MM.1S (cell line): ENCODE results near the gene CDCA8.

Experiments
- DNase-seq: peaks from one replicate; pipeline ENCODE4 v3.0.0-alpha.2; 2015
- H2AFZ ChIP-seq: fragments of 300-600 bp; sonication (generic); 2 replicates; pipeline ENCODE4 v1.6.0; 2016; ENCODE audit warnings: antibody characterized with exemption, low read length
- H3F3A ChIP-seq: fragments of 300-600 bp; sonication (generic); 2 replicates; pipeline ENCODE4 v1.6.1; 2016; ENCODE audit warnings: mild to moderate bottlenecking, antibody characterized with exemption, low read length, moderate library complexity, mixed read lengths; ENCODE audit not compliant: insufficient read depth
- H3K27ac ChIP-seq: fragments of 300-600 bp; sonication (generic); 2 replicates; pipeline ENCODE4 v1.5.1; 2016; ENCODE audit warnings: mild to moderate bottlenecking, low read length
- H3K27me3 ChIP-seq: fragments of 300-600 bp; sonication (generic); replicated peaks from 2 replicates; pipeline ENCODE4 v1.6.0; 2016; ENCODE audit warnings: low read length; ENCODE audit not compliant: insufficient read depth
- H3K36me3 ChIP-seq: fragments of 300-600 bp; sonication (generic); replicated peaks from 2 replicates; pipeline ENCODE4 v1.6.1; 2016; ENCODE audit warnings: mild to moderate bottlenecking, low read length, mixed read lengths; ENCODE audit not compliant: insufficient read depth
- H3K4me1 ChIP-seq: fragments of 300-600 bp; sonication (generic); 2 replicates; pipeline ENCODE4 v1.6.1; 2016; ENCODE audit warnings: low read length, mixed read lengths
- H3K4me2 ChIP-seq: fragments of 300-600 bp; sonication (generic); 2 replicates; pipeline ENCODE4 v1.6.0; 2016; ENCODE audit warnings: low read depth, low read length
- H3K4me3 ChIP-seq: fragments of 300-600 bp; sonication (generic); 2 replicates; pipeline ENCODE4 v1.5.1; 2016; ENCODE audit warnings: low read length, mixed read lengths
- H3K79me2 ChIP-seq: fragments of 300-600 bp; sonication (generic); 2 replicates; pipeline ENCODE4 v1.6.1; 2016; ENCODE audit warnings: mixed run types, low read length, mixed read lengths
- H3K9ac ChIP-seq: fragments of 300-600 bp; sonication (generic); 2 replicates; pipeline ENCODE4 v1.6.1; 2016; ENCODE audit warnings: low read length, mixed read lengths
- H3K9me2 ChIP-seq: fragments of 300-600 bp; sonication (generic); replicated peaks from 2 replicates; pipeline ENCODE4 v1.6.1; 2016; ENCODE audit warnings: mild to moderate bottlenecking, low read length, mixed read lengths; ENCODE audit not compliant: insufficient read depth
- H3K9me3 ChIP-seq: fragments of 300-600 bp; sonication (generic); replicated peaks from 2 replicates; pipeline ENCODE4 v1.6.1; 2016; ENCODE audit warnings: mild to moderate bottlenecking, low read length, mixed read lengths; ENCODE audit not compliant: insufficient read depth
- H4K20me1 ChIP-seq: fragments of 300-600 bp; sonication (generic); 2 replicates; pipeline ENCODE4 v1.6.1; 2016; ENCODE audit warnings: mild to moderate bottlenecking, low read length, moderate library complexity, mixed read lengths; ENCODE audit not compliant: insufficient read depth
- CTCF ChIP-seq: fragments of 300-600 bp; sonication (generic); IDR thresholded peaks from 2 replicates; pipeline ENCODE4 v1.5.1; 2016; ENCODE audit warnings: antibody characterized with exemption, low read length, mixed read lengths
- EZH2 ChIP-seq: fragments of 300-600 bp; sonication (generic); optimal IDR thresholded peaks from 2 replicates; pipeline ENCODE3; 2017; ENCODE audit warnings: low read depth, mild to moderate bottlenecking, antibody characterized with exemption, low read length, mixed read lengths
- EZH2phosphoT487 ChIP-seq: fragments of 300-600 bp; sonication (generic); IDR thresholded peaks from 2 replicates; pipeline ENCODE4 v1.6.1; 2018; ENCODE audit warnings: antibody characterized with exemption, low read length

Gene CDCA8

DNA sequence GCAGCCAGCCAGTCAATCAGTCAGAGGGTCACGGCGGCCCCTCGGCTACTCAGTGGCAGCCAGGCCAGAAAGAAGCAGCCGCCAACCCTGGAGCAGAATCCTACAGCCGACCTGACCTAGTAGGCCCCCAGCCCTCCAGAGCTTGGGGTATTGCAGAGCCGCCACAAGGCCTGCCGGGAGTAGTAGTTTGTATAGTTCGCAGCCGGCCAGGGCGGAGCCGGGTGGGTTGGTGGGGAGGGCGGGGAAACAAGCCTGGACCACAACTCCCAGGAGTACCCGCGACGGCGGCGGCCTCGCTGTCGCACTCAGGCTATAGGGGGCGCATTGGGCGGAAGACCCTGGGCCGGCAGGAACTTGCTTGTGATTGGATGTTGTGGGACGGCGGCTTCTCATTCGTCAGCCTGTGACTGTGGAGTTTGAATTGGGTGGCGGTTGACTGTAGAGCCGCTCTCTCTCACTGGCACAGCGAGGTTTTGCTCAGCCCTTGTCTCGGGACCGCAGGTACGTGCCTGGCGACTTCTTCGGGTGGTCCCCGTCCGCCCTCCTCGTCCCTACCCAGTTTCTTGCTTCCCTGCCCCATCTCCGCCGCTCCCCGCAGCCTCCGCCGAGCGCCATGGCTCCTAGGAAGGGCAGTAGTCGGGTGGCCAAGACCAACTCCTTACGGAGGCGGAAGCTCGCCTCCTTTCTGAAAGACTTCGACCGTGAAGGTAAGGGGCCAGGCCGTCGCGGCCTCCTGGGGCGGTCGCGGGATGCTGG lies at the start of gene CDCA8:
TSS of gene CDCA8 (plus strand) at position 439 of the 756 bp plus-strand sequence. CDS start at position 614, 175 bp downstream.
- no peaks in the 10 kb centered on the region for H4K20me1 ChIP-seq
- peaks cover 8% of the 10 kb centered on the region for H3K36me3 ChIP-seq
- TF ChIP-seq EZH2 (no peak), CTCF (peak; percentile 70), EZH2phosphoT487 (no peak)
- H3K9me3 ChIP-seq = no peaks in the 10 kb centered on the region
- H3K4me3 ChIP-seq = peak within 1 kb of the TSS; percentile 98
- peak within 1 kb of the TSS; percentile 95 for H2AFZ ChIP-seq
- H3K27ac ChIP-seq = peak within 1 kb of the TSS; percentile 48
- peaks cover 5% of the 10 kb centered on the region for H3K4me1 ChIP-seq
- H3K27me3 ChIP-seq = no peaks in the 10 kb centered on the region
- peak within 1 kb of the TSS; percentile 73 for H3K9ac ChIP-seq
- DNase-seq = peak; percentile 98
- no peaks in the 10 kb centered on the region for H3K9me2 ChIP-seq
- peaks cover 81% of the 10 kb centered on the region for H3K79me2 ChIP-seq
- H3F3A ChIP-seq = peaks cover 24% of the 10 kb centered on the region
- H3K4me2 ChIP-seq = peak within 1 kb of the TSS; percentile 97

DNA sequence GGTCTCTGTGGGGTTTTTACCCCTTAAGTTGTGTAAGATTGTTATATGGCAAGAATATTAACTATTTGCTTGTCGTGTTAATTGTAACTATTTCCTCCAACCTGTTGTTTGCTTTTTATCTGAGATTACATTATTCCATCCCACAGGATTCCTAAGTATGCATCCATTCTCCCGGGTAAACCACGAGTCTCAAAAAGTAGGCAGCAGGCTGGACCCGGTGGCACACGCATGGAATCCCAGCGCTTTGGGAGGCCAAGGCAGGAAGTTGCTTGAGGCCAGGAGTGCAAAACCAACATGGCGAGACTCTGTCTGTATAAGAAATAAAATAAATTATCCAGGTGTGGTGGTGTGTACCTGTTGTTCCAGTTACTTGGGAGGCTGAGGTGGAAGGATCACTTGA lies 45.0 kb upstream of the CDCA8 start:
- Histone ChIP-seq H3K27ac (no peak overlapping the region), H2AFZ (no peak overlapping the region), H3K36me3 (no peaks in the 10 kb centered on the region), H3K9me3 (no peaks in the 10 kb centered on the region), H4K20me1 (no peaks in the 10 kb centered on the region), H3K79me2 (no peaks in the 10 kb centered on the region), H3K9ac (no peak overlapping the region), H3K4me3 (no peak overlapping the region), H3K27me3 (0 out of 2 replicates have a peak, but pooled peaks cover 4% of the 10 kb centered on the region), H3F3A (no peaks in the 10 kb centered on the region), H3K4me2 (no peak overlapping the region), H3K9me2 (no peaks in the 10 kb centered on the region), H3K4me1 (no peaks in the 10 kb centered on the region)
- TF ChIP-seq EZH2phosphoT487 = no peak
- no peak for DNase-seq

DNA sequence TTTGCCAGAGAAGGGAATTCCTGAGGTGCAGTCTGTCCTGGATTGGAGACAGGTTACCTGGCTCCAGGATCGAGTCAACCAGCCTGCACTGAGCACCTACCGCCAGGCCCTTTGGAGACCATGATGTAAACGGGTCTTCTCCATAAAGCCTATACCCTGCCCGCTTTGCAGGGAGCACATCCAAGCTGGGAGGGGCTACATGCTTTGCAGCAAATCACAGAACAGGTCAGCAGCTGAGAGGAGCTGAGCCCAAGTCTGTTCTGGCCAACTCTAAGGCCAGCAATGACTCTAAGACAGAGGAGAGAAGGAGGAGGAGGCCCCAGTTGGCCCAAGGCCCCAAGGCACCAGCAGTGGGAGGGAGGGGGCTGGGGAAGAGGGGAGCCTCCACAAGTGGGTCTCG lies 42.1 kb upstream of the CDCA8 start:
- H3K36me3 ChIP-seq = no peaks in the 10 kb centered on the region
- TF ChIP-seq EZH2phosphoT487 (no peak), EZH2 (no peak), CTCF (no peak)
- no peak for DNase-seq
- no peaks in the 10 kb centered on the region for H3F3A ChIP-seq
- no peaks in the 10 kb centered on the region for H3K9me3 ChIP-seq
- H3K4me1 ChIP-seq = no peaks in the 10 kb centered on the region
- no peak overlapping the region for H2AFZ ChIP-seq
- no peaks in the 10 kb centered on the region for H4K20me1 ChIP-seq
- no peak overlapping the region for H3K4me3 ChIP-seq
- H3K9ac ChIP-seq = no peak overlapping the region
- H3K27me3 ChIP-seq = no peaks in the 10 kb centered on the region
- no peaks in the 10 kb centered on the region for H3K9me2 ChIP-seq
- H3K4me2 ChIP-seq = no peak overlapping the region
- H3K79me2 ChIP-seq = no peaks in the 10 kb centered on the region
- no peak overlapping the region for H3K27ac ChIP-seq

GRCh38 chr1:37650721-37651120 lies 41.6 kb upstream of the CDCA8 start:
- H3K9ac ChIP-seq = no peak overlapping the region
- no peak for DNase-seq
- no peak for TF ChIP-seq CTCF
- TF ChIP-seq EZH2phosphoT487 = no peak
- TF ChIP-seq EZH2 = no peak
- no peaks in the 10 kb centered on the region for H3K36me3 ChIP-seq
- H3K4me3 ChIP-seq = no peak overlapping the region
- H3K4me2 ChIP-seq = no peak overlapping the region
- H3K27ac ChIP-seq = no peak overlapping the region
- no peaks in the 10 kb centered on the region for H4K20me1 ChIP-seq
- no peaks in the 10 kb centered on the region for H3K79me2 ChIP-seq
- H3F3A ChIP-seq = no peaks in the 10 kb centered on the region
- no peak overlapping the region for H2AFZ ChIP-seq
- H3K27me3 ChIP-seq = no peaks in the 10 kb centered on the region
- no peaks in the 10 kb centered on the region for H3K4me1 ChIP-seq
- H3K9me2 ChIP-seq = no peaks in the 10 kb centered on the region
- no peaks in the 10 kb centered on the region for H3K9me3 ChIP-seq
